GM18502 (cell line): ENCODE measurements around the gene HDAC10.

Experiments used
- ATAC-seq: cut with Tn5 transposase; IDR thresholded peaks from one replicate; pipeline ENCODE4 v1.9.1; 2021; ENCODE audit warnings: mild to moderate bottlenecking; ENCODE audit not compliant: unreplicated experiment, poor library complexity

The HDAC10 gene

DNA sequence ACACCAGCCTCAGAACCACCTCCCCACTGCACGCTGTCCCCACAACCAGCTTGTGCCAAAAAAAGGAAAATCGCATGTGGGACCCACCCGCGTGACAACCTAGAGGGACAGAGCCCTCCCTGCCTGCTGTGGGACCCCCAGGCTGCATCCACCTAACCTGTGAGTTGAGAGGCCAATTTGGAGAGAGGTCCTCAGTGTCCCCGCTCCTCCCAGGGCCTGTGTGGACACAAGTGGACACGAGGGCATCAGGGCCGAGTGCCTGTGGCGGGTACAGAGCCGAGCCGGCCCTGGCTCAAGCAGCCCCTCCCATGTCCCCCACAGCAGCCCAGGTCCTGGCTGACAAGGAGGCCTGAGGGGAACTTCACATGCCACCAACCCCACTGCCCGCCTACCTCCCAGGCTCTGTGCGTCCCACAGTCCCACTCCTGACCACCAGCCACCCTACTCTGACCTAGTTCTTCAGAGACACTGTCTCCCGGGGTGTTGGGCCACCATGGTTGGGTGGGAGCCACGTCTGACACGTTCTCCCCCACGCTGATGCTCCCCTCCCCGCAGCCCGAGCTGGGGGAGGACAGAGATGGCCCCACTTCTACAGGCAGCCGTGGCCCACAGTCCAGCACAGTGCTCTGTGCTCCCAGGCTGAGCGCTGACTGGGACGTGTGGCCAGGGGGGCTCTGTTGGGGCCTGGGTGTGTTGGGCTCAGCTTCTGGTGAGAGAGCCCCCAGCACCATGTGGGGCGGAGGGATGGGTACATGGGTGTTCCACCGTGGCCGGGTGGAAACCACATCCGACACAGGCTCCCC, 31.1 kb downstream of the HDAC10 start:
- no peak for ATAC-seq

DNA sequence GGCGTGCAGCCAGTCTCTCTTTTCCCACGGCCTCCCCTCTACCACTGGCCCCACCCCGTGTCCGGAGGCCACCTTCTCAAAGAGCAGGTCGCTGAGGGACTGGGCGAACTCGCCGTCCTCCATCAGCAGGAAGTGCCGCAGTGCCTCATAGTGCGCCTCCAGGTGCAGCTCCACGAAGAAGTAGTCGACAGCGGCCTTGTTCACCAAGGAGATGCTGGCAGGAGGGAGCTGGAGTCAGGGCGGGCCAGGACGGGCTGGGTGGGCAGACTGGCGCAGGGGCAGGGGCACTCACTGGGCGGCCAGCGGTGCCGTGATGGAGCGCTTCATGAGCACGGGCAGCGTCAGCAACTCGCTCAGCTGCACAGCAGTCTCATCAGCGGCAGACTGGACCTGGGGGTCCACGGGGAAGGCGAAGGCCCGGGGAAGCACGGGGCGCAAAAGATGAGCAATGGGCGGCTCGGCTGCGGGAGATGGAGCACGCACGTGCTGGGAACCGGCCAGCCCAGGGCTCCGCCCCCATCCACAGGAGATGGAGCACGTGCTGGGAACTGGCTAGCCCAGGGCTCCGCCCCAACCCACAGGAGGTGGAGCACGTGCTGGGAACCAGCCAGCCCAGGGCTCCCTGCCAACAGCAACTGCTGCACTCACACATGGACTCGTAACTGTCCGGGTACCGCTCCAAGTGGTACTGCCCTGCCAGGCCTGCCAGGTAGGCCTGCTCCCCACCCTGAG, 31.9 kb downstream of the HDAC10 start:
- no peak for ATAC-seq

DNA sequence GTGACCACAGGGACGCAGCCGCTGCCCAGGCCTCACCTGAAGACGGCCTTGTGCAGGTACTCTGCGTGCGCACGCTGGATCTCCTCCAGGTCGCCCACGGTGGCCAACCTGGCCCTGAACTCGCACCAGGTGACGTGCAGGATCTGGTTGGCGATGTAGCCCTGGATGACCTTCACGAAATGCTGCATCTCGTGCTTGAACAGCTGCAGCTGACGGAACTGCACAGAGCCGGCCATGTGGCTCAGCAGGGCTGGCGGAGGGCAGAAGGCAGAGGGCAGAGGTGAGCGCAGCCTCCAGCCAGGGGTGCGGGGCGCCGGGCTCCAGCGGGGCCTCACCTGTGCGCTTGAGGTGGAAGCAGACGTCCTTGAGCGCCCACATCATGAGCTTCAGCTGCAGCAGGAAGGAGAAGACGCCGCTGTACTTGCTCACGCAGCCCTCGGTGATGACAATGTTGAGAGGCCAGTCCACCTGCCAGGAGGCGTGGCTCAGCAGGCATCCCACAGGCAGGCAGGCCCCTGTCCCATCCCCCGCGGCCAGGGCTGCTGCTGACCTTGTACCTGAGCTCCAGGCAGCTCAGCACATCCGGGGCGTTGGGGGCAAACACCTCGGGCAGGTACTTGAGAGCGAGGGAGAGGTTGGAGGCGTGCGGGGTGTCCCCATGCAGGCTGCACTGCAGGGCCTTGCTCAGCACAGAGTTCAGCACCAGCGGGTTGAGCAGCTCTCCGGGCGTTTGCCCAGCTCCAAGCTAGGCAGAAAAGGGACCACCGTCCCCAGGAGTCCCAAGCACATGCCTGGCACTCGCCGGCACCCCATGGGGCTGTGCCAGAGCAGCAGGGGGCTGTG, 32.7 kb downstream of the HDAC10 start:
- ATAC-seq: no peak

- no peak for ATAC-seq
Measured at GRCh38 chr22:50217543-50218152, 33.4 kb downstream of the HDAC10 start.

GRCh38 chr22:50216684-50217520, 34.2 kb downstream of the HDAC10 start:
- no peak for ATAC-seq

- ATAC-seq: no peak
Measured at GRCh38 chr22:50216055-50216683, 34.9 kb downstream of the HDAC10 start.

- ATAC-seq: no peak
Measured at GRCh38 chr22:50215297-50216054, 35.6 kb downstream of the HDAC10 start.

- ATAC-seq: no peak
Measured at GRCh38 chr22:50213263-50213662, 37.8 kb downstream of the HDAC10 start.

DNA sequence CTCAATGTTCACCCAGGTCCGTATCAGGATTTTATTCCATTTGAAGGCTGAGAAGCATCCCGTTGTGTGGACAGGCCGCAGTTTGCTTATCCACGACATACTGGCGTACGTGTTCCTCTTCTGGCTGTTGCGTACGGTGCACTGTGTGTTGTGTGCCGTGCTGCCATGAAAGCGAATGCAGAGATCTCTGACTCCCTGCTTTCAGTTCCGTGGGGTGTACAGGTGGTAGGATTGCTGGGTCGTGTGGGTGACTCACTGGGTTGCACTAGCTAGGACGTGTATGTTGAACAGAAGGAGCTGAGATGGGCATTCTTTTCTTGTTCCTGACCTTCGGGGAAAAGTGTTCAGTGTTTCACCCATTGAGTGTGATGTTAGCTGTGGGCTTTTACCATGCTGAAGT, 39.9 kb downstream of the HDAC10 start:
- no peak for ATAC-seq

GRCh38 chr22:50210378-50211139, 40.5 kb downstream of the HDAC10 start:
- ATAC-seq: no peak

GRCh38 chr22:50209893-50210292, 41.2 kb downstream of the HDAC10 start:
- no peak for ATAC-seq

GRCh38 chr22:50208939-50209892, 41.8 kb downstream of the HDAC10 start:
- no peak for ATAC-seq

GRCh38 chr22:50208430-50208938, 42.6 kb downstream of the HDAC10 start:
- no peak for ATAC-seq

DNA sequence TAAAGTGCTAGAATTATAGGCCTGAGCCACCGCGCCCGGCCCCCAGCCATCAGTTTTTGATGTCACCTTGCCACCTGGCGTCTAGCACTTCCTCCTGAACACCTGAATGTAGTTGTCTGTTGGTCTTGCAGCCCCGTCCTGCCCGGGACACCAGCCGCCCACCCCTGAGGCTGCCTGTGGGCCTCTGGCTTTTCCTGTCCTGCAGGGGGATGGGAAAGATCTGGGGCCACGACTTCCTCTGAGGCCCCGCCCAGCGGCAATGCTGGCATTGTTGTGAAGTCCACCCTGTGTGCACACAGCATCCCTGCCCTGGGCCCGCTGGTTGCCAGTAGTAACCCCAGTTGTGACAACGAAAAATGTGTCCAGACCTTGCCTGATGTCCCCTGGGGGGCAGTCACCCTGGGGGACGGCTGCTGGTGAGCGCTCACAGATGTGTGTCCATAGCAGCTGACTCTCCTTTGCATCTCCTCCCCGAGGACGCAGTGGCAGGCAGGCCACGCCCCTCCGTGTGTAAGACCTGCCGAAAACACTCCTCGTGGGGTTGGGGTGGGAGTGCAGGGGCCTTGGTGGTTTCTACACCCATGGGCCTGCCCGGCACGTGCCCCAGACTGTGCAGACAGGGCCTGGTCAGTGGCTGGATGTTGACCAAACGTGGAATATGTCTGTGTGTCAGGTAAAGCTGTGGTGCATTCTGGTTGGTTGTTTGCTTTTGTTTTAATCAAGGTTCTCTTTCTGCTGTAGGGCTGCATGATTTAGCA, 43.5 kb downstream of the HDAC10 start:
- ATAC-seq: no peak

GRCh38 chr22:50206599-50206998, 44.5 kb downstream of the HDAC10 start:
- no peak for ATAC-seq
